Measurements from ENCODE around the gene MLPH. TPM values are rescaled to one million over a fixed set of nuclear protein-coding genes. Genes with fewer than 3 reads are reported as not detected.
A peak's percentile ranks its signal among the peaks of the same experiment; 100 is the strongest.

The MLPH gene
- total and polyA plus RNA-seq, 2 of the 13 experiments (the other 11 are each of a cell fraction or from before 2014, with no cell fraction given), result 0.12 TPM; not detected in 1

DNA sequence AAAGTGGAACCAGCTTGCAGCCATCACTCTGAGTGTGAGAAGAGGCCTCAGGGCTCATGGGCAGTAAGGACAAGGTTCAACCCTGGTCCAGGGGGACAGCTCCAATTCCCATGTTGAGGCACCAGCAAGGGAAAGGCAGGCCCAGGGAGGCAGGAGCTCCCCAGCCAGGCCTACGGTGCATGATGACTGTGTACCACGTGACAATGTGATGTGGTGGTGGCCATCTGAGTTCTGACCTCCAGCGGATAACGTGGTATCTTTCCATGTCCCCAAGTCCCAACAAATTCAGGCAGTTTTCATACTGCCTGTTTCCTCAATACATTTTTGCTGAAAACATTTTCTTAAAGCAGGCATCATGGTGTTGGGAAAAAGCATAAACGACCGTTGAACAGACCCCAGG lies 36.9 kb upstream of the MLPH start:
- Histone ChIP-seq H2AFZ (ENCODE audit: low read length) (no peak overlapping the region), H3K27ac (ENCODE audit: extremely low read length, insufficient read depth, low read length) (no peak overlapping the region), H3K79me2 (ENCODE audit: insufficient read depth, low read length) (no peaks in the 10 kb centered on the region), H3K9me3 (ENCODE audit: low read length) (no peaks in the 10 kb centered on the region), H3K9ac (ENCODE audit: insufficient read depth, low read depth, low read length) (no peak overlapping the region), H3K36me3 (replicated peaks in 1 of 2; ENCODE audit: control insufficient read depth in 1 of 2, insufficient read depth in 2 of 2, low read length in 2 of 2) (no peaks in the 10 kb centered on the region), H3K4me2 (ENCODE audit: low read depth, low read length) (no peak overlapping the region), H3K4me1 (ENCODE audit: insufficient read depth, low read length) (peaks cover 6% of the 10 kb centered on the region; the same call in 1 of the 2 replicates), H3K4me3 (replicated peaks in 1 of 3; ENCODE audit: insufficient read depth in 1 of 3, low read depth in 2 of 3, low read length in 3 of 3) (no peak overlapping the region), H3K27me3 (ENCODE audit: control insufficient read depth in 1 of 2, insufficient read depth in 2 of 2, low read length in 2 of 2) (peaks cover 0 to 59% of the 10 kb centered on the region in 2 experiments; a peak in 4 of 5 replicates), H4K20me1 (ENCODE audit: insufficient read depth, low read length) (peaks cover 2% of the 10 kb centered on the region; the same call in 1 of the 2 replicates)
- FAIRE-seq (no peak), DNase-seq (ENCODE audit: low spot score) (no peak), ATAC-seq (no peak)
- no TSS peak for BruUV-seq (replicated peaks)
- WGBS (ENCODE audit: low lambda C conversion rate), result 42% methylated on average over 6 of the region's 6 CpGs
- TF ChIP-seq ZNF816 (CRISPR knock-in tag; IDR thresholded peaks at IDR 0.05; ENCODE audit: borderline replicate concordance) (no peak), CENPX (CRISPR knock-in tag; IDR thresholded peaks at IDR 0.05) (no peak), ZMYM2 (CRISPR knock-in tag; IDR thresholded peaks at IDR 0.05) (no peak), RAD51 (IDR thresholded peaks at IDR 0.05; ENCODE audit: borderline replicate concordance) (peak; percentile 51; the same call in 1 of the 2 replicates), SPEN (CRISPR knock-in tag; IDR thresholded peaks at IDR 0.05; ENCODE audit: low read depth) (no peak), NFIC (IDR thresholded peaks at IDR 0.05; ENCODE audit: low read length) (no peak), DPF2 (CRISPR knock-in tag; IDR thresholded peaks at IDR 0.05; ENCODE audit: borderline replicate concordance, low read depth) (no peak), RFX5 (IDR thresholded peaks at IDR 0.05; ENCODE audit: low read depth, low read length) (no peak), ZFP1 (CRISPR knock-in tag; IDR thresholded peaks at IDR 0.05) (no peak), MXI1 (IDR thresholded peaks at IDR 0.05; ENCODE audit: borderline replicate concordance, low read depth, low read length) (0 out of 3 replicates have a peak, but pooled peaks have one; percentile 30)
- TF ChIP-seq, protein P1, sequence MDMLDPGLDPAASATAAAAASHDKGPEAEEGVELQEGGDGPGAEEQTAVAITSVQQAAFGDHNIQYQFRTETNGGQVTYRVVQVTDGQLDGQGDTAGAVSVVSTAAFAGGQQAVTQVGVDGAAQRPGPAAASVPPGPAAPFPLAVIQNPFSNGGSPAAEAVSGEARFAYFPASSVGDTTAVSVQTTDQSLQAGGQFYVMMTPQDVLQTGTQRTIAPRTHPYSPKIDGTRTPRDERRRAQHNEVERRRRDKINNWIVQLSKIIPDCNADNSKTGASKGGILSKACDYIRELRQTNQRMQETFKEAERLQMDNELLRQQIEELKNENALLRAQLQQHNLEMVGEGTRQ (IDR thresholded peaks at IDR 0.05; ENCODE audit: low read depth, low read length), result peak; percentile 55; the same call in 1 of the 2 replicates
- TF ChIP-seq, protein P1 (CRISPR knock-in tag; IDR thresholded peaks at IDR 0.05; ENCODE audit: borderline replicate concordance), result no peak
- TF ChIP-seq, protein P2, sequence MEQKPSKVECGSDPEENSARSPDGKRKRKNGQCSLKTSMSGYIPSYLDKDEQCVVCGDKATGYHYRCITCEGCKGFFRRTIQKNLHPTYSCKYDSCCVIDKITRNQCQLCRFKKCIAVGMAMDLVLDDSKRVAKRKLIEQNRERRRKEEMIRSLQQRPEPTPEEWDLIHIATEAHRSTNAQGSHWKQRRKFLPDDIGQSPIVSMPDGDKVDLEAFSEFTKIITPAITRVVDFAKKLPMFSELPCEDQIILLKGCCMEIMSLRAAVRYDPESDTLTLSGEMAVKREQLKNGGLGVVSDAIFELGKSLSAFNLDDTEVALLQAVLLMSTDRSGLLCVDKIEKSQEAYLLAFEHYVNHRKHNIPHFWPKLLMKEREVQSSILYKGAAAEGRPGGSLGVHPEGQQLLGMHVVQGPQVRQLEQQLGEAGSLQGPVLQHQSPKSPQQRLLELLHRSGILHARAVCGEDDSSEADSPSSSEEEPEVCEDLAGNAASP (CRISPR knock-in tag; IDR thresholded peaks at IDR 0.05; ENCODE audit: borderline replicate concordance), result no peak
- TF ChIP-seq, protein P3, sequence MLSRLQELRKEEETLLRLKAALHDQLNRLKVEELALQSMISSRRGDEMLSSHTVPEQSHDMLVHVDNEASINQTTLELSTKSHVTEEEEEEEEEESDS (CRISPR knock-in tag; IDR thresholded peaks at IDR 0.05; ENCODE audit: borderline replicate concordance), result no peak
- TF ChIP-seq, protein P4, sequence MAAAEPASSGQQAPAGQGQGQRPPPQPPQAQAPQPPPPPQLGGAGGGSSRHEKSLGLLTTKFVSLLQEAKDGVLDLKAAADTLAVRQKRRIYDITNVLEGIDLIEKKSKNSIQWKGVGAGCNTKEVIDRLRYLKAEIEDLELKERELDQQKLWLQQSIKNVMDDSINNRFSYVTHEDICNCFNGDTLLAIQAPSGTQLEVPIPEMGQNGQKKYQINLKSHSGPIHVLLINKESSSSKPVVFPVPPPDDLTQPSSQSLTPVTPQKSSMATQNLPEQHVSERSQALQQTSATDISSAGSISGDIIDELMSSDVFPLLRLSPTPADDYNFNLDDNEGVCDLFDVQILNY (CRISPR knock-in tag; conservative IDR thresholded peaks at IDR 0.05), result no peak
- intact Hi-C loops (cut with micrococcal nuclease; ENCODE audit: unreplicated experiment), result no loop called here
- in situ Hi-C loops (cut with HindIII; ENCODE audit: extremely low pct_ligation_motif_present, low pct_unique_long_range_greater_than_20kb), result no loop called here
- POLR2A ChIA-PET, result no interaction called here
- CTCF ChIA-PET (ENCODE audit: low intra/inter-chr PET ratio, low total read pairs), result no interaction called here
